RWPE2 (cell line): ENCODE data around the gene ATP6V1G3.

Experiments used
- ATAC-seq: fragments of 200-7000 bp; cut with Tn5 transposase; 3 replicates; pipeline ENCODE4 v1.9.1; 2021; ENCODE audit warnings: low read depth
- DNase-seq: peaks from one replicate; pipeline ENCODE4 v3.0.0-alpha.2; 2020; ENCODE audit warnings: low spot score
- H3K27ac ChIP-seq: fragments of 450-650 bp; 2 replicates; pipeline ENCODE4 v1.5.1; 2017; ENCODE audit warnings: mild to moderate bottlenecking; ENCODE audit not compliant: poor library complexity, severe bottlenecking
- H3K27me3 ChIP-seq: fragments of 250-450 bp; sonication (Bioruptor Pico); 2 replicates; pipeline ENCODE4 v1.5.1; 2021; ENCODE audit warnings: mild to moderate bottlenecking, moderate library complexity; ENCODE audit not compliant: insufficient read depth, poor library complexity, severe bottlenecking
- H3K36me3 ChIP-seq: fragments of 250-450 bp; sonication (Bioruptor Pico); 2 replicates; pipeline ENCODE4 v1.5.1; 2020; ENCODE audit warnings: low read depth, mild to moderate bottlenecking, moderate library complexity
- H3K4me1 ChIP-seq: fragments of 250-450 bp; sonication (Bioruptor Pico); 2 replicates; pipeline ENCODE4 v1.5.1; 2021; ENCODE audit warnings: mild to moderate bottlenecking, moderate library complexity; ENCODE audit not compliant: insufficient read depth, poor library complexity, severe bottlenecking
- H3K4me3 ChIP-seq: fragments of 250-450 bp; sonication (Bioruptor Pico); 2 replicates; pipeline ENCODE4 v1.5.1; 2021; ENCODE audit warnings: mild to moderate bottlenecking, moderate library complexity; ENCODE audit not compliant: severe bottlenecking
- H3K9me3 ChIP-seq: fragments of 250-450 bp; sonication (Bioruptor Pico); 2 replicates; pipeline ENCODE4 v1.5.1; 2021; ENCODE audit warnings: mild to moderate bottlenecking, moderate library complexity; ENCODE audit not compliant: severe bottlenecking
- CTCF ChIP-seq: fragments of 450-650 bp; IDR thresholded peaks from one replicate; pipeline ENCODE4 v1.5.1; 2017; ENCODE audit warnings: mild to moderate bottlenecking, moderate library complexity; ENCODE audit not compliant: poor library complexity, severe bottlenecking

ATP6V1G3 gene

GRCh38 chr1:198523182-198523950, 17.1 kb downstream of the ATP6V1G3 start:
- Histone ChIP-seq H3K27ac (no peak overlapping the region), H3K27me3 (no peaks in the 10 kb centered on the region), H3K9me3 (no peaks in the 10 kb centered on the region), H3K4me3 (no peak overlapping the region), H3K36me3 (no peaks in the 10 kb centered on the region), H3K4me1 (peaks cover 9% of the 10 kb centered on the region)
- DNase-seq (no peak), ATAC-seq (no peak)
- no peak for TF ChIP-seq CTCF

- Histone ChIP-seq H3K36me3 (no peaks in the 10 kb centered on the region), H3K4me1 (no peaks in the 10 kb centered on the region)
- no peak for ATAC-seq
These were observed 19.8 kb downstream of the ATP6V1G3 start for GRCh38 chr1:198520524-198521254.

GRCh38 chr1:198519639-198520501, 20.6 kb downstream of the ATP6V1G3 start:
- Histone ChIP-seq H3K27ac (no peak overlapping the region), H3K36me3 (no peaks in the 10 kb centered on the region), H3K4me3 (no peak overlapping the region), H3K4me1 (no peaks in the 10 kb centered on the region), H3K27me3 (no peaks in the 10 kb centered on the region), H3K9me3 (no peaks in the 10 kb centered on the region)
- TF ChIP-seq CTCF: no peak
- ATAC-seq: no peak
- DNase-seq: no peak

More at GRCh38 chr1:198520524-198521254, 19.8 kb downstream of the ATP6V1G3 start:
- Histone ChIP-seq H3K27me3 (no peaks in the 10 kb centered on the region), H3K4me3 (no peak overlapping the region), H3K9me3 (no peaks in the 10 kb centered on the region), H3K27ac (no peak overlapping the region)
- TF ChIP-seq CTCF: no peak
- no peak for DNase-seq

DNA sequence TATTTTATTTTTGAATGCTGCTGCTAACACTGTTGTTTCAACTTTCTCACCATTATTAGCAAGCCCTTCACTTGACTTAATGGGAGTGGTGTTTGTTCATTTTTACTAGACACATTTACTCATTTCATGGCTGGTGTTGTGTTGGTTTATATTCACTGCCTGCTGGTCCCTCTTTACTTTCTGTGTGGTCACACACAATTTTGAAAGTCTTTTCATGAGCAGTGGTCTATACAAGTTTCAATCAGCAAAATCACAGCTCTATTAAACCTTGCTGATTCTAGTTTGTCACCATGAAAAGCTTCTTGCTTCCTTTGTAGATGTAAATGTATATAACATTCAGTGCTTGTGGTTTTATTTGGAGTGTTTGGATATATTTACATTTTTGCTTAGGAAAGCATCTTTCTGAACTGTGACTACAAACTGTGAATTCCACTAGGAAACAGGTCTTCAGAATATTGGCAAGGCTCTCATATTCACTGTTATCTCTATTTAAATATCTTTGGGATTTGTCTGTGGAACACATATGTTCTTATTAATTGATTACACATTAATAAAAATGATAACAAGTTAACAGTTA, 22.8 kb downstream of the ATP6V1G3 start:
- no peak overlapping the region for H3K4me3 ChIP-seq
- no peak for TF ChIP-seq CTCF
- H3K27ac ChIP-seq: no peak overlapping the region
- DNase-seq: no peak
- ATAC-seq: no peak
- no peaks in the 10 kb centered on the region for H3K27me3 ChIP-seq
- H3K9me3 ChIP-seq: no peaks in the 10 kb centered on the region
- no peaks in the 10 kb centered on the region for H3K4me1 ChIP-seq
- no peaks in the 10 kb centered on the region for H3K36me3 ChIP-seq
